ENCODE results near the gene ATP10A. TPM values are rescaled to one million over a fixed set of nuclear protein-coding genes. Genes with fewer than 3 reads are reported as not detected.

Gene ATP10A
- polyA plus RNA-seq, 1 of the 3 experiments (the other 2 are of a cell fraction), result not detected

GRCh38 chr15:25761971-25762662 lies 101.0 kb downstream of the ATP10A start:
- no peaks in the 10 kb centered on the region; a peak in 1 of 4 replicates for H3K4me1 ChIP-seq (ENCODE audit: control insufficient read depth in 1 of 2, insufficient read depth in 2 of 2, low read depth in 1 of 2, low read length in 1 of 2)
- no peak overlapping the region for H3K27ac ChIP-seq (ENCODE audit: low read depth in 2 of 2, low read length in 1 of 2)
- H2AFZ ChIP-seq (ENCODE audit: low read depth), result no peak overlapping the region
- H4K20me1 ChIP-seq (ENCODE audit: insufficient read depth), result no peaks in the 10 kb centered on the region
- no peaks in the 10 kb centered on the region for H3K9me2 ChIP-seq
- 24% methylated on average over 12 of the region's 13 CpGs for WGBS (ENCODE audit: low lambda C conversion rate)
- TF ChIP-seq RFX5 (IDR thresholded peaks at IDR 0.05; ENCODE audit: low read length) (no peak), MEF2A (IDR thresholded peaks at IDR 0.05; ENCODE audit: borderline replicate concordance, low read depth) (no peak), FOSL2 (IDR thresholded peaks at IDR 0.05; ENCODE audit: borderline replicate concordance, low read depth) (no peak), FOXJ3 (CRISPR knock-in tag; IDR thresholded peaks at IDR 0.05) (no peak), ZBTB33 (IDR thresholded peaks at IDR 0.05; ENCODE audit: borderline replicate concordance, low read depth) (no peak), CTCF (IDR thresholded peaks at IDR 0.05) (no peak), MXI1 (IDR thresholded peaks at IDR 0.05; ENCODE audit: low read depth, low read length) (no peak), RCOR1 (IDR thresholded peaks at IDR 0.05; ENCODE audit: low read length) (no peak), GATA2 (CRISPR knock-in tag; IDR thresholded peaks at IDR 0.05) (no peak), FOXM1 (IDR thresholded peaks at IDR 0.05; ENCODE audit: low read depth) (no peak), TEAD4 (IDR thresholded peaks at IDR 0.05; ENCODE audit: borderline replicate concordance, insufficient read depth) (no peak), CHD2 (IDR thresholded peaks at IDR 0.05; ENCODE audit: low read length, partially characterized antibody) (no peak), EP300 (IDR thresholded peaks at IDR 0.05; ENCODE audit: borderline replicate concordance in 1 of 2, low read depth in 1 of 2, low read length in 1 of 2) (no peak), YY1 (IDR thresholded peaks at IDR 0.05; ENCODE audit: low read depth) (no peak), EZH2phosphoT487 (IDR thresholded peaks at IDR 0.05; ENCODE audit: borderline replicate concordance, low read depth) (no peak), TAF1 (IDR thresholded peaks at IDR 0.05; ENCODE audit: borderline replicate concordance, low read depth, low read length) (no peak), REST (IDR thresholded peaks at IDR 0.05; ENCODE audit: low read depth, low read length) (no peak)
- H3K4me3 ChIP-seq (ENCODE audit: low read depth in 2 of 2, low read length in 1 of 2), result no peak overlapping the region
- no peaks in the 10 kb centered on the region for H3K9me3 ChIP-seq
- H3K27me3 ChIP-seq (ENCODE audit: insufficient read depth), result no peaks in the 10 kb centered on the region
- no peak for DNase-seq
- H3K36me3 ChIP-seq (replicated peaks in 1 of 2; ENCODE audit: control insufficient read depth in 1 of 2, insufficient read depth in 2 of 2, low read length in 1 of 2), result no peaks in the 10 kb centered on the region
- no peaks in the 10 kb centered on the region for H3K79me2 ChIP-seq (ENCODE audit: insufficient read depth)
- H3K4me2 ChIP-seq, result no peak overlapping the region
- H3F3A ChIP-seq (replicated peaks; ENCODE audit: insufficient read depth), result no peaks in the 10 kb centered on the region
- CTCF ChIA-PET, result no interaction called here
- no peak overlapping the region for H3K9ac ChIP-seq
- POLR2A ChIA-PET, result no interaction called here
